ENCODE measurements around the gene CCL2.

CCL2 gene

DNA sequence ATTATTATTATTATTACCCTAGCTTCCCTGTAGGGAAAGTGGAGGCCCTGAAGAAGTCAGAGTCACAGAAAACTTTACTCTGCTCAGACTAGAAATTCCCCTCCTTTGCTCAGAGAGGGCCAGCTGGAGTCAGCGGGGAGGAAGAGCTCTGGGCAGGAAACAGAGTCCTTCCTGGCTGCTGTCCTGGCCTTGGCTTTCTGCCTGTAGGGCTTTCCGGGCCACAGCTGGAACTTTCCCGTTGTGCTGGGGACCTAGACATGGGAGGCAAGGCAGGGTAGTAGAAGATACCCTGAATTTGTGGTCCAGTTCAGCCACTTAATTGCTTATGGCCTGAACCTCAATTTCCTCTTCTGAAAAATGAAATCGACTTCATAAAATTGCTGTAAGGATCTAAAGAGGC lies 14.0 kb upstream of the CCL2 start:
- DNase-seq (ENCODE audit: low read depth in 2 of 2) = no peak

DNA sequence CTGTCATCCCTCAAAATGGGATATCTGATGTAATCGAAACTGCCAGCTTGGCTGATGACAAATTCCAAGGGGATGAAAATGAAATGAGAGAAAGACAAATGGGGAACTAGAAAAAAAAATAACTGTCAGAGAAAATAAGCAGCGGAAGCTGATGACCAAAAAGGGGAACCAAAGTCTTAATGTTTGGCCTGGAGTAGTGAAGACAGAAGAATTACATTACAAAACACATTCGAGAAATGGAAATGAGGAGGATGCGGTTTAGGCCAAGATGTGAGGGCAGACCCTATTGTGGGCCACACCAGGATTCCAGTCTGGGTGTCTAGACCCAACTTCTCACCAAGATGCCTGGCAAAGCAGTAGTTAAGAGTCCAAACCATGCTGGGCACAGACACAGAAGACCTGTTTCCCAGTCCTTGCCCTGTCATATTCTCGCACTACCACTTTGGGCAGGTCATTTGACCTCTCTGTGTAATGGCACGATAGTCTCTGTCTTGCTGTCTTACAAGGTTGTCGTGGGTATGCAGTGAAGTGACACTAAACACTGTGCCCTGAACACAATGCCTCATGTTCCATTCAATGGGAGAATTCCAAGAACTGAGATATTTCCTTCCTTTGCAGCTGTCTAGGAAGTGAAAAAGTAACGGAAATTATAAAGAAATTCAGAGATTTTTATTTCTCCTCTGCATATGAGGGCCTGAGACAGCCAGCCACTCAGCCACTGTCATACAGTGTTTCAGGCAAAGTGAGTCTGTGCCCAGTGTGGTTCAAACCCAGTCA lies 12.3 kb upstream of the CCL2 start:
- DNase-seq (ENCODE audit: low read depth in 2 of 2) = no peak

DNA sequence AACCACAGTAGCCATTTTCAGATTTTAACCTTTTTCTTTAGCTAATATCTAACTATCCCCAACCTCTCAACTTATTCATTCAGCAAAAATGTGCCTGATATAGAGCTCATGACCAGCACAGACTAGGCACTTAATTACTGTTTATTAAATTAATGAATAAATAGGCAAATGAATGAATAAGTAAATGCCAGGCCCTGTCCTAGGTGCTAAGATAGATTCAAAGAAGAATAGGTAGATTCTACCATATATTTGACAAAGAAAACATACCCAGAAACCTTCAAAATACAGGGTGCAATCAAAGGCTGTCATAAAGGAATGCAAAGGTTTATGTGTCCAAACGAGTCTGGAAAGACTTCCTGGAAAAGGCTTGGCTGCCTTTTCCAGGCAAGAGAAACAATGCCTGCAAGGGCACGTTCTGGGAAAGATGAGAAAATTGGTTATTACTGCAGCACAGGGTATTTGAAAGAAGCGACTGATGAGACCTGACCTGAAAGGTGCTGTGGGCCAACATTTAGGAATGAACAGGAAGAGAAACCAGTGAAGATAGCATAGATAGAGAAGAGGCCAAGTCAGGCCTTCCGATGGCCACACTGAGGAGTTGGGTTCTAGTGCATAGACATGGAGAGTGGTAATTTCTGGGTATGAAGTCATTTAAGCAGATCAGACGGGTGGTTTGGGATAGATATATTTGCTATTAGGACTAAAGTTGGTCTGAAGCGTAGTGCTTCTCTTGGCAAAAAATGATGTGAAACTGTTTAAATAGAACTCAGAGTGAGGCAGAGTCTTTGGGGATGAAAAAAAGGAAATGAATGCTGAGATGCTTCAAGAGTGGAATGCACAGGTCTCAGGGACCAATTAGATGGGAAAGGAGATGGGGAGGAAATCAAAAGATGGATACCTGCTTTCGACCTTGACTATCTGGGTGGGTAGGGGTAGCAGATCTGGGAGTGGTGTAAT lies 11.4 kb upstream of the CCL2 start:
- no peak for DNase-seq (ENCODE audit: low read depth in 2 of 2)

DNA sequence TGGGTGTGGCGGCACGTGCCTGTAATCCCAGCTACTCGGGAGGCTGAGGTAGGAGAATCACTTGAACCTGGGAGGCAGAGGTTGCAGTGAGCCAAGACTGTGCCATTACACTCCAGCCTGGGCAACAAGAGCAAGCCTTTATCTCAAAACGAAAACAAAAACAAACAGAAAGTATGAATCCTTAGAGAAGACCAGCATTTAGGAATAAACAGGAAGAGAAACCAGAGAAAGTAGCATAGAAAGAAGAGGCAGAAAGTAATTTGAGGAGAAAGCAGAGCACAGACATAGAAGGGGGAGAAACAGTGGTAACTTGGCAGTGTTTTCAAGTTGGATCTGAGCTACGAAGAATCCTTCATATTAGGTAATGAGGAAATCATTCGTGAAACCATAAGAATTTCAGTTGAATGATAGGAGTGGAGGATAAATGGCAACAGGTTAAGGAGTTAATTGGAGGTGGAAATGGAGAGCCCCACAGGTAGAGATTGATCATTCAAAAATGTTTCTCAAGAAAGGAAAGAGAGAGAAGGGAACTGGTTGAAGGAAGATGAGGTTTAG lies 9.7 kb upstream of the CCL2 start:
- DNase-seq (ENCODE audit: low read depth in 2 of 2) = no peak

DNA sequence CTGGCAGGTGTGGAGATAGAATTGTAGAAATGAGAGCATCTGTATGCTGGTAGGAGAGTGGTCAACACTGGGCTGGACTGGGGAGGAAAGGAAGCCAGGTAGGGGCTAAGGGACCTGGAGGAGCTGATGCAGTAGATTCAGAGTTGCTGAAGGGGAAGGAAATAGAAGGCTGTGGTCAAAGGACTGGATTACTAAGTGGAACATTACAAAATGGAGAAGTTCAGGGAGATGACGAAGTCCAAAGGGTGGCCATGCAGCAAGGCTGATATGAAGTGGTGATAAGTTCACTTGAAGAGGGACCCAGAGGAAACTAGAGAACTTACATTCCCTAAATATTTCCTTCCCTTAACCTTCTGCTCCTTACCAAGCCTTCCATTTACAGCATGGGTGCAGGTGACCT lies 8.6 kb upstream of the CCL2 start:
- no peak for DNase-seq (ENCODE audit: low read depth in 2 of 2)

DNA sequence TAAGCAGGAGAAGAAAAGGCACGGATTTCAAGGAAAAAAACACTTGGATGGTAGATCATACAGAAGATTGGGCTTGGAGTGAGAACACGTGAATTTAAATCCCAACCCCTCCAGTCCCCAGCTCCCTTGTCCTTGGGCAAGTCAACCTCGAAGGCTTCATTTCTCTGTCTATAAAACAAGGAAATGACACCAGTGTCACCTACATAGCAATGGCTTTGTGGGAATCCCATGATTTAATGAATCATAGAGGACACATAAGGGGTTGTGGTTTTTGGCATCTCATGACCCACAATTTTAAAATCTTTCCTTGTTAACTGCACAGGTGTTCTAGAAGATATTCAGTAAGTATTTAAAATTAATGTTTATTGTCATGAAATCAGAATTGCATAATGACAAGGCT lies 8.2 kb upstream of the CCL2 start:
- DNase-seq (ENCODE audit: low read depth in 2 of 2) = no peak

DNA sequence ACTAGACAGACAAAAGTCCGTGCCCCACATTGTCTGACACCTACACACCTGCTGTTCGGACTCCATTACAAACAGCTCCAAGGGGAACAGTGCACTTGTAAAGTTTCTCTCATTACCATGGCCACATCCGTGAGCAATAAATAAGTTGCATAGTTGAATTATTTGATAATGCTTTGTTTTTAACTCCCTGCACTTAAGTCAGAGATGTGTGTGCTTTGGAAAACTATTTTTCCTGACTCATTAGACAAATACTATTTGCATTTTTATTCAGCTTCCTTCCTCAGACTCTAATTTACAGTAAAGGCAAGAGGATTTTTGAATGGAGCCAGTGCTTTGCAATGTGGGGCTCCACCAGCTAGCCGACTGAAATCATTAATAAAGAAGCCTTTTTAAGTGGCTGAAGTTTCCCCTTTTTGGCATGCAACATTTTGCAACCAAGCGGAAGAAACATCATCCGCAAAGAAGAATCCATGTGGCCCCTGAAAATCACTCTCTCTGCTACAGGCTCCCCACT lies 6.5 kb upstream of the CCL2 start:
- DNase-seq (ENCODE audit: low read depth in 2 of 2) = no peak

DNA sequence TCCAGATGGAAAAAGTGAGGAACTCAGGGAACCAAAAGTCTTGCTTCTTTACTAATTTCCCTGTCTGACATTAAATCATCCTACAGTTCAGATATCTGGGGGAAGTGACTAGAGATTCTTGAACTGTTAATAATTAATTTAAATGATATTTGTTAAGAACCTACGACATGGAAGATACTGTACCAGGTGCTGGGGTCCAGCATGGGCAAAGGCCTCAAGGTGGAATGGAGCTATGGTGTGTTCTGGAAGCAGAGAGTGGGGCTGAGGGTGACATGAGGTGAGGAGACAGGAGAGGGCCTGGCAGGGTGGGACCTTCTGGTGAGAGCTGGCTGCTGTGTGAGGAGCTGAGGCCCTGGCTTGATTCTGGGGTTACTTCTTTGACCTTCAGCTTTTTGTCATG lies 6.0 kb upstream of the CCL2 start:
- no peak for DNase-seq (ENCODE audit: low read depth in 2 of 2)

DNA sequence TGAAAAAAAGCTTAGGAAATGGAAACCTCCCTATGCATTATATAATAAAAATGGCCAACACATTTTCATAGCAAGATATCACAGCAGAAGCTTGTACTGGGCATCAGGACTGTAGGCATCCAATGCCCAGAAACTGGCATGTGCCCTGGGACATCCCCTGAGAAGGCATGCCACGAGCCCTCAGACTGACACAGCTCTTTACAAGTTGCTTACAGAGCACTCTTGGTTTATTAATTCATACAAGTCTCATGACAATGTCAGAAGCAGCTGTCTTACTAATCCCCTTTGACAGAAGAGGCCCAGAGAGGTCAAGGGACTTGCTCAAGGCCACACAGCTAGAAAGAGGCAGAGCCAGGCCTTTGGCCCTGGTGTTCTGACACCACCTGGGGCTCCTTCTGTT lies 5.6 kb upstream of the CCL2 start:
- no peak for DNase-seq (ENCODE audit: low read depth in 2 of 2)

DNA sequence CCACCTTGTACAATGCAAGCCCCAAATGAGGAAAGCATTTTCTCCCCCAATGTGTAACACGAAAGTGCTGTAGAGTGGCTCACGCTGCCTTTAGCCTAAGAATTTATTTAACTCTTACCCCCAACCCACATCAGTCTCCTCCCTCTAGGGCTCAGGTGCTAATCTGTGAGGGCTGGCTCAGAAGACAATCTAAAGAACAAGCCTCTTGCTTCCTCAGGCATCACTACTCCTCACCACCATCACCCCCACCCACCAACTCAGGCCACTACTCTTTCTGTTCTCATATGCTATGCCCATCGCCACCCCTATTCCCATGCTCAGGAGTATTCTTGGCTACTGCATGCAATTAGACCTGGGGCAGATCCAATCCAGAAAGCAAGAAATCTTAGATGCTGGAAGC lies 3.9 kb upstream of the CCL2 start:
- DNase-seq (ENCODE audit: low read depth in 2 of 2) = no peak

DNA sequence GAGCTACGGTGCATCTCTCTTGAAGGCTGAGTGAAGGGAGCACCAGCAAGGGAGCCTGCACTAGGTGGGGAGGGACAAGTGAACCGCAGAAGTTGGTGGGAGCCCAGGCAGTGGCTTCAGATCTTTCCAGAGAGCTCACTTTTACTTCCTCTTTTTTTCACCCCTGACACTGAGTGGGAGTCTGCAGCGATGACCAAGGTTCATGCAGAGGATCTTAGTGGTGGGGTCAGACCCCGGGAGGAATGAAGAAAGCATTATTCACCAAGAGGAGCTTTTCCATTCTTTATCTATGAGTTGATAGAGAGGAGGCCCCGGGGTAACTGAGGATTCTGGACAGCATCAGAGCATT lies 3.0 kb upstream of the CCL2 start:
- no peak for DNase-seq (ENCODE audit: low read depth in 2 of 2)

DNA sequence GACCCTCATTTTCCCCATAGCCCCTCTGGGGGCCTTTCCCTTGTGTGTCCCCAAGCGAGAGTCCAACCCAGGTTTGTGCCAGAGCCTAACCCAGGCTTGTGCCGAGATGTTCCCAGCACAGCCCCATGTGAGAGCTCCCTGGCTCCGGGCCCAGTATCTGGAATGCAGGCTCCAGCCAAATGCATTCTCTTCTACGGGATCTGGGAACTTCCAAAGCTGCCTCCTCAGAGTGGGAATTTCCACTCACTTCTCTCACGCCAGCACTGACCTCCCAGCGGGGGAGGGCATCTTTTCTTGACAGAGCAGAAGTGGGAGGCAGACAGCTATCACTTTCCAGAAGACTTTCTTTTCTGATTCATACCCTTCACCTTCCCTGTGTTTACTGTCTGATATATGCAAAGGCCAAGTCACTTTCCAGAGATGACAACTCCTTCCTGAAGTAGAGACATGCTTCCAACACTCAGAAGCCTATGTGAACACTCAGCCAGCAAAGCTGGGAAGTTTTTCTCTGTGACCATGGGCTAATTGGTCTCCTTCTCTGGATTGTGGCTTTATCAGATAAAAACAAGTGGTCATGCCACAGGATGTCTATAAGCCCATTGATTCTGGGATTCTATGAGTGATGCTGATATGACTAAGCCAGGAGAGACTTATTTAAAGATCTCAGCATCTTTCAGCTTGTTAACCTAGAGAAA lies 2.5 kb upstream of the CCL2 start:
- DNase-seq (ENCODE audit: low read depth in 2 of 2) = no peak

DNA sequence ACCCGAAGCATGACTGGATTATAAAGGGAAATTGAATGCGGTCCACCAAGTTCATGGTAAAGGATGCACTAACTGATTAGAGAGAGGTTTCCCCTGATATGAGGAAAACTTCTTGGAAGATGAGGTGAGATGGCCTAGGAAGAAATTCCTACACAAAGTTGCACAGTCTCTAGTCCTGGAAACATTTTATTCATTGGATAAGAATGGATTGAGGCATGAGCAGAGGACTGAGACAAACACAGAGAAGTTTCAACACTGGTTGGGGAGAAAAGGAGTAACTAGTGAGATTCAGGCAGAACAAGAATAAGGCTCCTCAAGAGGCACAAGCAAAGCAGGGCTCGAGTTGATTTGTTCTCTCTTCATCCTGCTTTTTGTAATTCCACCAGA lies 2.0 kb upstream of the CCL2 start:
- no peak for DNase-seq (ENCODE audit: low read depth in 2 of 2)

DNA sequence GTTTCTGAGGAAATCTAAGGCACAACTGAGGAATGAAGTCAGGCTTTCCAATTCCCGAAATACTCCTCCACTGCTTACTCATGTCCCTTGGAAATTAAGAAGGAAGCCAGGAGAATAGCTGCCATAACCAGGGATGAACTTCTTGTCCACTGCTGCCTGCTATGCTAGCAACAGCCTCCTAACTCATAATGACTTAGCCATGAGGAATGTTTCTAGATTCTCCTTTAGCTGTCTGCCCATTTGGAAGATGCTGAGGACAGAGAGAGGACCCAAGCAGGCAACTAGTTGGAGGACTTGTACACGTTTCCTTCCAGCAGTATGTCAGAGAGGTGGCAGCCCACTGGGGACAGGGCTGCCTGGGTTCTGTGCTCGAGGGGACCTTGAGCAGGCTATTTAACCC lies 939 bp upstream of the CCL2 start:
- no peak for DNase-seq (ENCODE audit: low read depth in 2 of 2)

DNA sequence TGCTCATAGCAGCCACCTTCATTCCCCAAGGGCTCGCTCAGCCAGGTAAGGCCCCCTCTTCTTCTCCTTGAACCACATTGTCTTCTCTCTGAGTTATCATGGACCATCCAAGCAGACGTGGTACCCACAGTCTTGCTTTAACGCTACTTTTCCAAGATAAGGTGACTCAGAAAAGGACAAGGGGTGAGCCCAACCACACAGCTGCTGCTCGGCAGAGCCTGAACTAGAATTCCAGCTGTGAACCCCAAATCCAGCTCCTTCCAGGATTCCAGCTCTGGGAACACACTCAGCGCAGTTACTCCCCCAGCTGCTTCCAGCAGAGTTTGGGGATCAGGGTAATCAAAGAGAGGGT lies 272 bp downstream of the CCL2 start:
- no peak for DNase-seq (ENCODE audit: low read depth in 2 of 2)

DNA sequence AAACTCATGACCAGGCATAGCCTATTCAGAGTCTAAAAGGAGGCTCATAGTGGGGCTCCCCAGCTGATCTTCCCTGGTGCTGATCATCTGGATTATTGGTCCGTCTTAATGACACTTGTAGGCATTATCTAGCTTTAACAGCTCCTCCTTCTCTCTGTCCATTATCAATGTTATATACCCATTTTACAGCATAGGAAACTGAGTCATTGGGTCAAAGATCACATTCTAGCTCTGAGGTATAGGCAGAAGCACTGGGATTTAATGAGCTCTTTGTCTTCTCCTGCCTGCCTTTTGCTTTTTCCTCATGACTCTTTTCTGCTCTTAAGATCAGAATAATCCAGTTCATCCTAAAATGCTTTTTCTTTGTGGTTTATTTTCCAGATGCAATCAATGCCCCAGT lies 756 bp downstream of the CCL2 start:
- DNase-seq (ENCODE audit: low read depth in 2 of 2) = no peak

DNA sequence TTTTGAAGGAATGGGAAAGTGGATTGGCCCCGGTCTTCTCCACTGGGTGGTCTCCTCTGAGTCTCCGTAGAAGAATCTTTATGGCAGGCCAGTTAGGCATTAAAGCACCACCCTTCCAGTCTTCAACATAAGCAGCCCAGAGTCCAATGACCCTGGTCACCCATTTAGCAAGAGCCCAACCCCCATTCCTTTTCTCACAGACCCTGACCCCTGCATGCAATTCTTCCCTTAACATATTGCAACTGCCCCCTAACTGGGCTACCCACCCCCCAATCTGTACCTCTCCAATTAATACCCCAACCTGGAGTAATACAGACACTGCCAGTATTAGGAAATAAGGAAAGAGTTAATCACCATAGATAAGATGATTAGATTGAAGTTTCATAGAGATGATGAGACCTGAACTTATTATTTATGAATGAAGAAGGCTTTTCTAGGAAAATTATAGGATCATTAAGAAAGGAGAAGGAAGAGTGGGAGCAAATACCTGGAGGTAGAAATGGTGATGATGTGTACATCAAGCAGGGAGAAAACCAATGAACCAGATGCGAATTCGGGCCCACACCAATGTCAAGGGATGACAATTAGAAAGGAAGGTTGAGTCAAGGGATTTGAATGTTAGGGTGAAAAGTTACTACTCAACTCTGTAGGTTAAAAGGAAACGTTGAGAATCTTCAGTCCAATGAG lies 2.4 kb downstream of the CCL2 start:
- DNase-seq (ENCODE audit: low read depth in 2 of 2) = no peak

DNA sequence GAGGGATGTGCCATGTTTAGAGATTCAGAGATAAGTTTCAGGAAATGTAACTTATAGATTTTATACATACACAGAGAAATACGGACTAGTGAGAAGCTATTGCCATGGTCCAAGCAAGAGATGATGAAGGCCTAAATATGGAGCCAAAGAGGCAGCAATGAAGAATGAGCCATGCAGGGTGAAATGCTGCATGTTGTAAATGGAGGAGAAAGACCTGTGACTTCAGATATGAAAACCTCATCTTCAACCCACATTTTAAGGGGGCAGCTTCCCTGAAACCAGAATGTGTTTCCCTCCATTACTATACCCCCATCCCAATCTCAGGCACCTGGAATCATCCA lies 2.9 kb downstream of the CCL2 start:
- DNase-seq (ENCODE audit: low read depth in 2 of 2) = no peak

DNA sequence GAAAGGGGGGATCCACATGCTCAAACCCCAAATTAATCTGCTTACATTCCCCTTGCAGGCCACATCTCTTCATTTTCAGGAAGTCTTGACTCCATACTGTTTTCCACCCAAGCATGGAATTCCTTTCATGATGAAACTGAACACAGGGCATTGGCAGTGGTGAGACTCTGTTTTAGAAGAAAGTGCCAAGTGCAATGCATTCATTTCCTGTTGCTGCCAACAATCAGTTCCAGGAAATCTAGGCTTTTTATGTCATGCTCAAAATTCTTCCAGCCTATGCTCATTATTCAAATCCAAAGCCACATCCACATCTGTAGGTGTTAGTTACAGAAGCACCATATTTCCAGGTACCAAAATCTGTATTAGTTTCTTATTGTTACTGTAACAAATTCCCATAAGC lies 4.1 kb downstream of the CCL2 start:
- no peak for DNase-seq (ENCODE audit: low read depth in 2 of 2)

DNA sequence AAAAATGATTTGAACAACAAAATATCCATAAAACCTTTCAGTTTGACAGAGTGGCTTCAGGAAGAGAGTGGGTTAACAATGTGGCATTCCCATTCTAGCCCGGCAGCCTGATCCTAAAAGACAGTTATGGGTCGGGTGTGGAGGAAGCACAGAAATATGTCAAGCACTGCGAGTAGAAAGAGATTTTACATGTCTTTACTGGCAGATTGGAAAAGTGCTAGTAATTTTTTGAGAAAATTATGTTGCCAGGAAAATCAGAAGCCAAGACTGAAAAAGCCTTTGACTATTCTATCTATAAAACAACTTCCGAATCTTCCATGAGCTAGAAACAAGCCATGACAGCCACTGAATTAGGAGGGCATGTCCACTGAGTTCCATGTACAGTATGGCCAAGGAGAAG lies 5.8 kb downstream of the CCL2 start:
- DNase-seq (ENCODE audit: low read depth in 2 of 2) = no peak

DNA sequence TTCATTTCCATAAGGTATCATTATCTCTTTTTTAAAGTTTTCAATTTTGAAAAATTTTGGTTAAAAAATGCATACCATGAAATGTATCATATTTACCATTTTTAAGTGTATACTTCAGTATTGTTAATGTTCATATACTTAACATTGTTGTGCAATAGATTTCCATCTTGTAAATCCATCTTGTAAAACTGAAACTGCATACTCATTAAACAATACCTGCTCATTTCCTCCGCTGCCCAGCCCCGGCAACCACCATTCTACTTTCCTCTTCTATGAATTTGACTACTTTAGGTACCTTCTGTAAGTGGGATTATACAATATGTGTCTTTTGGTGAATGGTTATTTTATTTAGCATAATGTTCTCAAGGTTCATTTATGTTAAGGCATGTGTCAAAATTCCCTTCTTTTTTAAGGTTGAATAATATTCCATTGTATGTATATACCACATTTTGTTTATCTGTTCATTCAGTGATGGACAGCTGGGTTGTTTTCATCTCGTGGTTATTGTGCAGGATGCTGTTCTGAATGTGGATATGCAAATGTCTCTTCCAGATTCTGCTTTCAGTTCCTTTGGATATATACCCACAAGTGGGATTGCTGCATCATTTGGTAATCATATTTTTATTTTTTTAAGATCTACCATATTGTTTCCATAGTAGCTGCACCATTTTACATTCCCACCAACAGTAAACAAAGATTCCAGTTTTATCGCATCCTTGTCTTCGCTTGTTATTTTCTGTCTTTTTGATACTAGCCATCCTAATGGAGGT lies 6.7 kb downstream of the CCL2 start:
- DNase-seq (ENCODE audit: low read depth in 2 of 2) = no peak
